ENCODE measurements around the gene ANK2. TPM values are rescaled to one million over a fixed set of nuclear protein-coding genes. Genes with fewer than 3 reads are reported as not detected.

Gene ANK2
- 15.5 and 50.2 TPM in 2 replicates for total RNA-seq

GRCh38 chr4:113049421-113050370, at the start of gene ANK2:
Gene ANK2 (plus strand): TSS chr4:113049653. CDS start chr4:113049729, 76 bp downstream.

All from regular cardiac myocyte (primary cell).